ENCODE measurements around the gene IPPK.

The IPPK gene

GRCh38 chr9:92640398-92641091 is 29.4 kb downstream of the IPPK start:
- Histone ChIP-seq H3K4me1 (no peaks in the 10 kb centered on the region), H3K27ac (no peak overlapping the region), H3K27me3 (no peaks in the 10 kb centered on the region), H3K4me3 (no peak overlapping the region), H3K9me3 (no peaks in the 10 kb centered on the region), H3K36me3 (peaks cover 30 to 97% (median 84%) of the 10 kb centered on the region in 3 donors)
- intact Hi-C loops (cut with DNase I; ENCODE audit: low total_unique reads): no loop called here
- TF ChIP-seq CTCF (IDR thresholded peaks at IDR 0.05): no peak
- no peak for DNase-seq

- DNase-seq: no peak
- H3K27me3 ChIP-seq: no peaks in the 10 kb centered on the region
- peaks cover 24 to 95% (median 84%) of the 10 kb centered on the region in 3 donors for H3K36me3 ChIP-seq
- intact Hi-C loops (cut with DNase I; ENCODE audit: low total_unique reads): no loop called here
- no peak overlapping the region for H3K27ac ChIP-seq
- H3K4me1 ChIP-seq: peaks cover 0 to 5% (median 1%) of the 10 kb centered on the region in 4 donors
- no peaks in the 10 kb centered on the region for H3K9me3 ChIP-seq
- H3K4me3 ChIP-seq: no peak overlapping the region
- TF ChIP-seq CTCF (IDR thresholded peaks at IDR 0.05): no peak
Measured at GRCh38 chr9:92639791-92640271, 30.1 kb downstream of the IPPK start.

GRCh38 chr9:92639124-92639523 is 30.8 kb downstream of the IPPK start:
- Histone ChIP-seq H3K4me3 (no peak overlapping the region), H3K4me1 (peaks cover 0 to 10% (median 5%) of the 10 kb centered on the region in 4 donors), H3K27ac (no peak overlapping the region), H3K36me3 (peaks cover 24 to 93% (median 79%) of the 10 kb centered on the region in 3 donors), H3K9me3 (no peaks in the 10 kb centered on the region), H3K27me3 (no peaks in the 10 kb centered on the region)
- TF ChIP-seq CTCF (IDR thresholded peaks at IDR 0.05): no peak
- no peak for DNase-seq
- intact Hi-C loops (cut with DNase I; ENCODE audit: low total_unique reads): no loop called here

- intact Hi-C loops (cut with DNase I; ENCODE audit: low total_unique reads): no loop called here
- H3K36me3 ChIP-seq: peaks cover 24 to 93% (median 80%) of the 10 kb centered on the region in 3 donors
- H3K4me1 ChIP-seq: peaks cover 0 to 14% (median 8%) of the 10 kb centered on the region in 4 donors
- H3K4me3 ChIP-seq: no peak overlapping the region
- no peak for DNase-seq
- H3K27ac ChIP-seq: no peak overlapping the region
- no peaks in the 10 kb centered on the region for H3K27me3 ChIP-seq
- no peaks in the 10 kb centered on the region for H3K9me3 ChIP-seq
- TF ChIP-seq CTCF (IDR thresholded peaks at IDR 0.05): no peak
Measured at GRCh38 chr9:92638621-92639101, 31.3 kb downstream of the IPPK start.

DNA sequence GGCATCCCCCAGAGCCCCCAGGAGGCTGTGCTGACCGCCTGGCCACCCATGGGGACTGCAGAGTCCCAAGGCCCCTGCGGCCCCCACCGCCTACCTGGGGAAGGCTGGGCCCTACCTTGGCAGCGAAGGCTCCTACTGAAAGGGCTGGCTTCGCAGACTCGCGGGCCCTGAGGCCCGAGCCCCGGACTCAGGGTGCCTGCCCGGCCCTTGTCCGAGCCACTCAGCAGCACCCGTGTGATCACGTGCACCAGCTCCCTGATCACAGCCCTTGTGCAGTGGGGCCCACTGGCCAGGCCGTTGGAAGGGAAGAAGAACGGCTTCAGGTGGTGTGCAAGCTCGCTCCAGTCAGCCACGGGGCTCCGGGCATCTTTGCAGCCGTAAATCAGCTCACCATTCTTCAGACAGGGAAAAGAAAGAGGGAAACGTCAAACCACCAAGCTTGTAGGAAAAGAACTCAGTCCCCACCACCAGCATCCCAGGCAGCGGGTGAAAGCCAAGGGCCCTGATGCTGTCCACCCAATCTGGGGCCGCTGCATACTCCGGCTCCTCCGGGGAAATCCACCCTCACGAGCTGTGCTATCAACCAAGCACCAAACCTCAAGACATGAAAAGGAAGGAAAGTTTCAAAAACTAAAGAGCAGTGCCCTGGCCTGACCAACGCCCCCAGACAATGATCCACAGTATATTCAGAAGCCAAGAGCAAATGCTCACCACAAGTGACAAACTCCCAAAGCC is 31.9 kb downstream of the IPPK start:
- H3K27me3 ChIP-seq: no peaks in the 10 kb centered on the region
- intact Hi-C loops (cut with DNase I; ENCODE audit: low total_unique reads): no loop called here
- peak in 1 of 2 donors; percentile 41 for DNase-seq
- H3K9me3 ChIP-seq: no peaks in the 10 kb centered on the region
- no peak for TF ChIP-seq CTCF (IDR thresholded peaks at IDR 0.05)
- H3K36me3 ChIP-seq: peaks cover 24 to 91% (median 79%) of the 10 kb centered on the region in 3 donors
- H3K4me3 ChIP-seq: no peak overlapping the region
- no peak overlapping the region for H3K27ac ChIP-seq
- peaks cover 0 to 17% (median 8%) of the 10 kb centered on the region in 4 donors for H3K4me1 ChIP-seq
